Measurements from ENCODE around the gene PLA2G4E. TPM values are rescaled to one million over a fixed set of nuclear protein-coding genes. Genes with fewer than 3 reads are reported as not detected.

The PLA2G4E gene
- total RNA-seq, 1 experiment from 2014 or later: 1.8 TPM

DNA sequence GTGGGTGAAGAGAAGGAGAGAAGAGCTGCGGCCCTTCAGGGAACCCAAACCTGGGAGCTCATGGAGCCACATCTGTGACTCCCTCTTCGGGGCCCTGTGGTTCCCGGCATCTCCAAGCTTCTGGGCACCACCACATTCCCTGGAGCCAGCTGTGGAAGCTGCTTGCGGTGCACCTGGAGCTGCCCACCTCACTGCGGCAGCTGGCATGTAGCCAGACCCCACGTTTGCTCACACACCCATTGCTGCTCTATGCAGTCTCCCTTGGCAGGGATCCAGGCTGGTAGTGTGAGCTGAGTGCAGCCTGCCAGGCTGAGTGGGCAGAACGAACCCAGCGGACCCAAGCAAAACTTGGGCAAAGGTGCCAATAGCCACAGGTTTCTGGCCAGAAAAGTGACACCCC, 16.8 kb upstream of the PLA2G4E start:
- H3K27me3 ChIP-seq (replicated peaks; ENCODE audit: control insufficient read depth, insufficient read depth, low read length): no peaks in the 10 kb centered on the region
- H3K27me3 Mint-ChIP-seq (ENCODE audit: insufficient read depth, unreplicated experiment): no peaks in the 10 kb centered on the region
- ChIA-PET CTCF (interaction anchor here (0.7 kb wide), 1 partner anchor 20 kb away, joined by 3 read pairs; no protein-coding TSS in a partner anchor), POLR2A (no interaction called here)
- no peak overlapping the region for H3K27ac Mint-ChIP-seq (ENCODE audit: unreplicated experiment)
- H3K4me1 Mint-ChIP-seq (ENCODE audit: low read depth, unreplicated experiment): peaks cover 6% of the 10 kb centered on the region
- peak in 1 of 2 experiments; percentile 7 for DNase-seq
- intact Hi-C loops (cut with micrococcal nuclease; ENCODE audit: unreplicated experiment): no loop called here
- H3K36me3 ChIP-seq (ENCODE audit: control insufficient read depth, insufficient read depth, low read length): no peaks in the 10 kb centered on the region
- BruUV-seq (replicated peaks): no TSS peak
- H3K9me3 ChIP-seq: no peaks in the 10 kb centered on the region; the same call in 1 of the 2 replicates
- no peaks in the 10 kb centered on the region for H3K36me3 Mint-ChIP-seq (ENCODE audit: insufficient read depth, unreplicated experiment)
- H3K4me3 ChIP-seq (ENCODE audit: low read depth, low read length): no peak overlapping the region
- no peak overlapping the region for H3K4me3 Mint-ChIP-seq (ENCODE audit: unreplicated experiment)
- TF ChIP-seq, protein P1, sequence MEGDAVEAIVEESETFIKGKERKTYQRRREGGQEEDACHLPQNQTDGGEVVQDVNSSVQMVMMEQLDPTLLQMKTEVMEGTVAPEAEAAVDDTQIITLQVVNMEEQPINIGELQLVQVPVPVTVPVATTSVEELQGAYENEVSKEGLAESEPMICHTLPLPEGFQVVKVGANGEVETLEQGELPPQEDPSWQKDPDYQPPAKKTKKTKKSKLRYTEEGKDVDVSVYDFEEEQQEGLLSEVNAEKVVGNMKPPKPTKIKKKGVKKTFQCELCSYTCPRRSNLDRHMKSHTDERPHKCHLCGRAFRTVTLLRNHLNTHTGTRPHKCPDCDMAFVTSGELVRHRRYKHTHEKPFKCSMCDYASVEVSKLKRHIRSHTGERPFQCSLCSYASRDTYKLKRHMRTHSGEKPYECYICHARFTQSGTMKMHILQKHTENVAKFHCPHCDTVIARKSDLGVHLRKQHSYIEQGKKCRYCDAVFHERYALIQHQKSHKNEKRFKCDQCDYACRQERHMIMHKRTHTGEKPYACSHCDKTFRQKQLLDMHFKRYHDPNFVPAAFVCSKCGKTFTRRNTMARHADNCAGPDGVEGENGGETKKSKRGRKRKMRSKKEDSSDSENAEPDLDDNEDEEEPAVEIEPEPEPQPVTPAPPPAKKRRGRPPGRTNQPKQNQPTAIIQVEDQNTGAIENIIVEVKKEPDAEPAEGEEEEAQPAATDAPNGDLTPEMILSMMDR (IDR thresholded peaks at IDR 0.05; ENCODE audit: insufficient read depth in 1 of 2, low read depth in 1 of 2, low read length in 1 of 2, severe bottlenecking in 1 of 2, unreplicated experiment in 1 of 2): no peak
- peaks cover 29% of the 10 kb centered on the region for H3K4me1 ChIP-seq
- H3K9me3 Mint-ChIP-seq (ENCODE audit: unreplicated experiment): no peaks in the 10 kb centered on the region

DNA sequence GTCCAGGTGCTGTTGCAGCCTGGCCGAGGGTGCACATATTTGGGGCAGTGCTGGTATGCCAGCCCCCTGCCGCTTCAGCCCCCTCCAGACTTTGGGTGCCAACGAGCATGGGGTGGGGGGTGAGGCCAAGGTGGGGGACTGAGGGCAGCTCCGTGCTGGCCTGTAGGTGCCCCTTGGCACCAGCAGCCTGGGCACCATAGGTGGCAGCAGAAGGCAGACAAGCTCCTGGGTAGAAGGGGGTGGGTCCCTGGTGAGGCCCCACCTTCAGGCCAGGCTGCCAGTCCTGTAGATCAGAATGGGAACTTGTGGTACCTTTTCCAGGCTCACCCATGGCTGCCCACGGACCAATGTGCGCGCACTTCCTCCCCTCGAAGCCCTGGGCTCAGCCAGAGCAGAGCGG, 16.1 kb upstream of the PLA2G4E start:
- Histone ChIP-seq H3K36me3 (ENCODE audit: control insufficient read depth, insufficient read depth, low read length) (no peaks in the 10 kb centered on the region; the same call in 1 of the 2 replicates), H3K9me3 (no peaks in the 10 kb centered on the region; the same call in 1 of the 2 replicates), H3K4me1 (peaks cover 29% of the 10 kb centered on the region), H3K4me3 (ENCODE audit: low read depth, low read length) (no peak overlapping the region), H3K27me3 (replicated peaks; ENCODE audit: control insufficient read depth, insufficient read depth, low read length) (no peaks in the 10 kb centered on the region)
- DNase-seq: peak in 1 of 2 experiments; percentile 6
- intact Hi-C loops (cut with micrococcal nuclease; ENCODE audit: unreplicated experiment): no loop called here
- no peaks in the 10 kb centered on the region for H3K9me3 Mint-ChIP-seq (ENCODE audit: unreplicated experiment)
- ChIA-PET POLR2A (no interaction called here), CTCF (no interaction called here)
- BruUV-seq (replicated peaks): no TSS peak
- H3K27ac Mint-ChIP-seq (ENCODE audit: unreplicated experiment): no peak overlapping the region
- H3K4me1 Mint-ChIP-seq (ENCODE audit: low read depth, unreplicated experiment): peaks cover 6% of the 10 kb centered on the region
- no peak overlapping the region for H3K4me3 Mint-ChIP-seq (ENCODE audit: unreplicated experiment)
- TF ChIP-seq, protein P1 (IDR thresholded peaks at IDR 0.05; ENCODE audit: insufficient read depth in 1 of 2, low read depth in 1 of 2, low read length in 1 of 2, severe bottlenecking in 1 of 2, unreplicated experiment in 1 of 2): no peak
- no peaks in the 10 kb centered on the region for H3K27me3 Mint-ChIP-seq (ENCODE audit: insufficient read depth, unreplicated experiment)
- no peaks in the 10 kb centered on the region for H3K36me3 Mint-ChIP-seq (ENCODE audit: insufficient read depth, unreplicated experiment)

DNA sequence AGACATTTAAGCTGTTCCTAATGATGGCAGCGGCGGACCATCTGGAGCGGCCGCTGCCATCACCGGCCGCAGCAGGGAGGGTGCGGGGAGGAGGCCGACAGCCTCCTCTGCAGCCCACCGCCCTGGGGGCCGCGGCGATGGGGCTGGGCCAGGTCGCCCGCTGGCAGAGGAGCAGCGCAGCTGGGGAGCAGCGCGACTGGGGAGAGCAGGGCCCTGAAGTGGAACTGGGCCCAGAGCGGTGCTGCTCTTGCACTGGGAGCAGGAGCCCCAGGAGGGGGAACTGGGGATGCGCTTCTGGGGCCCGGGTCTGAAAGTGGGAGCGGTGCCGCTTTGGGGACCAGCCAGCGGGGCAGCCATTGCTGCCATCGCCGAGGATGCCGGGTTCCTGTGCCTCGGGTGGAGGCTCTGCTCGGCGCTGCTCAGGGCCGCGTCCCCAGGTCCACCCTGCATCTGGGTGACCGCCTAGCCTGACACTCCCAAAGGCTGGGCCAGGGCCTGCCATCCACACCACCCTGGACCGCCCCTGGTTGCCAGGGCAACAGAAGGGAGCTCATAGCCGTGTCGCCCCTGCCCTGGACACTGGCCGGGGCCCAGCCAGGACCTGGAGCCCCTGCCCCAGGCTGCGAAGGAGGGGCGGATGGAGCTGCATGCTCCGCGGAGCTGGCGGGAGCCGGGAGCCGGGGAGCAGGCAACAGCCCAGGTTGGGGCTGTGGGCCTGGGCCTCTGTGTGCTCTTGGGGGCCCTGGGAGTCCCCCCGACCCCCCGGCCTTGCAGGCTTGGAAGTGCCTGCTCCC, 15.5 kb upstream of the PLA2G4E start:
- Histone ChIP-seq H3K27me3 (replicated peaks; ENCODE audit: control insufficient read depth, insufficient read depth, low read length) (no peaks in the 10 kb centered on the region), H3K9me3 (no peaks in the 10 kb centered on the region; the same call in 1 of the 2 replicates), H3K4me3 (ENCODE audit: low read depth, low read length) (no peak overlapping the region), H3K36me3 (ENCODE audit: control insufficient read depth, insufficient read depth, low read length) (no peaks in the 10 kb centered on the region; the same call in 1 of the 2 replicates), H3K4me1 (peaks cover 29% of the 10 kb centered on the region)
- Mint-ChIP-seq H3K27me3 (ENCODE audit: insufficient read depth, unreplicated experiment) (no peaks in the 10 kb centered on the region), H3K27ac (ENCODE audit: unreplicated experiment) (no peak overlapping the region), H3K4me3 (ENCODE audit: unreplicated experiment) (no peak overlapping the region), H3K36me3 (ENCODE audit: insufficient read depth, unreplicated experiment) (no peaks in the 10 kb centered on the region), H3K4me1 (ENCODE audit: low read depth, unreplicated experiment) (peaks cover 6% of the 10 kb centered on the region), H3K9me3 (ENCODE audit: unreplicated experiment) (peaks cover 5% of the 10 kb centered on the region)
- intact Hi-C loops (cut with micrococcal nuclease; ENCODE audit: unreplicated experiment): no loop called here
- TF ChIP-seq, protein P1 (IDR thresholded peaks at IDR 0.05; ENCODE audit: insufficient read depth in 1 of 2, low read depth in 1 of 2, low read length in 1 of 2, severe bottlenecking in 1 of 2, unreplicated experiment in 1 of 2): no peak
- POLR2A ChIA-PET: no interaction called here
- no TSS peak for BruUV-seq (replicated peaks)
- CTCF ChIA-PET: no interaction called here
- peak in 1 of 2 experiments; percentile 20 for DNase-seq

Data from Caco-2 (cell line).